ENCODE results near the gene CCDC197.

CCDC197 gene

DNA sequence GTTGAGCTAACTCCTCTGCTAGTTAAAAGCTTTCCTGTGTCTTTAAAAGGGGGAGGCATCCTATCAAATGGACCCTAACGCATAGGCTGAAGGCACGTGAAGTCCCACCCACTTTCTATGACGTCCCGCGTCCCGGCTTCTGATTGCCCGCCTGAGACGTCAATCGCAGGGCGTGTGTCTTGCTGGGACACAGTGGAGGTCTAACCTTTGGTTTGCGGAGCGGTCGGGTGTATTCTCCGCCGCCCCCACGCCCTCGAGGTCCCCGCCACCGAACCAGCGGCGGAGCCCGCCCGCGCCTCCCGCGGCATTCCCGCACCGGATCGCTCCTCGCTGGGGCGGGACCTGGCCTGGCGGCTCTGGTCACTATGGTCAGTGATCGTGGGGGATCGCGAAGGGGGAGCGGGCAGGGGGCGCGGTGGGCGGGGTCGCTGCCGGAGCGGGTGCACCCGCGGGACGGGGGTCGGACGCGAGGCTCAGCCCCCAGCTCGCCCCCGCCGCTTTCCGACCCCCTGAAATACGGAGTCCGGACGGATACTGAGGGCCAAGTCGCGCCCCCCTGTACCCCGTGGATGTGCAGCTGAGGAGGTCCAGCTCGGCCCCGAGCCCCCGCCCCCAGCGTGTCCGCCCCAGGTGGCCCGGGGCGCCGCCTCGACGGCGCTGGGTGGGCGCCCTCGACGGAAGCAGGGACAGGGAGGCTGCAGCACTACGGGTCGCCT, 29.2 kb downstream of the CCDC197 start, which contains the start of gene OTUB2:
Gene OTUB2 (plus strand): TSS at position 168 of the 716 bp plus-strand sequence. CDS start 198 bp downstream, at position 366.
- peak within 1 kb of the TSS; percentile 75 for H2AFZ ChIP-seq (ENCODE audit: low read depth)
- no peak within 1 kb of the TSS for H3K27ac ChIP-seq

GRCh38 chr14:94026889-94027469, 29.9 kb downstream of the CCDC197 start:
- no peaks in the 10 kb centered on the region for H4K20me1 ChIP-seq (ENCODE audit: insufficient read depth)
- H3K4me1 ChIP-seq (ENCODE audit: low read depth, poor library complexity, severe bottlenecking) = peaks cover 15% of the 10 kb centered on the region
- no peaks in the 10 kb centered on the region for H3K79me2 ChIP-seq (ENCODE audit: insufficient read depth, low read depth)
- H3K9ac ChIP-seq = peak overlapping the region; percentile 39; the same call in 1 of the 2 replicates
- H3K27me3 ChIP-seq (ENCODE audit: insufficient read depth, low read depth) = no peaks in the 10 kb centered on the region
- no peaks in the 10 kb centered on the region for H3K36me3 ChIP-seq (ENCODE audit: insufficient read depth)
- H3K27ac ChIP-seq = no peak overlapping the region
- H3K4me3 ChIP-seq (IDR thresholded peaks at IDR 0.05; ENCODE audit: insufficient read depth, low read depth, low read length) = no peak overlapping the region
- H3K4me2 ChIP-seq = peak overlapping the region; percentile 39
- H2AFZ ChIP-seq (ENCODE audit: low read depth) = peak overlapping the region; percentile 75; the same call in 1 of the 2 replicates
- TF ChIP-seq, protein P1, sequence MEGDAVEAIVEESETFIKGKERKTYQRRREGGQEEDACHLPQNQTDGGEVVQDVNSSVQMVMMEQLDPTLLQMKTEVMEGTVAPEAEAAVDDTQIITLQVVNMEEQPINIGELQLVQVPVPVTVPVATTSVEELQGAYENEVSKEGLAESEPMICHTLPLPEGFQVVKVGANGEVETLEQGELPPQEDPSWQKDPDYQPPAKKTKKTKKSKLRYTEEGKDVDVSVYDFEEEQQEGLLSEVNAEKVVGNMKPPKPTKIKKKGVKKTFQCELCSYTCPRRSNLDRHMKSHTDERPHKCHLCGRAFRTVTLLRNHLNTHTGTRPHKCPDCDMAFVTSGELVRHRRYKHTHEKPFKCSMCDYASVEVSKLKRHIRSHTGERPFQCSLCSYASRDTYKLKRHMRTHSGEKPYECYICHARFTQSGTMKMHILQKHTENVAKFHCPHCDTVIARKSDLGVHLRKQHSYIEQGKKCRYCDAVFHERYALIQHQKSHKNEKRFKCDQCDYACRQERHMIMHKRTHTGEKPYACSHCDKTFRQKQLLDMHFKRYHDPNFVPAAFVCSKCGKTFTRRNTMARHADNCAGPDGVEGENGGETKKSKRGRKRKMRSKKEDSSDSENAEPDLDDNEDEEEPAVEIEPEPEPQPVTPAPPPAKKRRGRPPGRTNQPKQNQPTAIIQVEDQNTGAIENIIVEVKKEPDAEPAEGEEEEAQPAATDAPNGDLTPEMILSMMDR (conservative IDR thresholded peaks at IDR 0.05; ENCODE audit: low read depth, low read length) = no peak

More for the DNA sequence above, 29.2 kb downstream of the CCDC197 start, which contains the start of gene OTUB2:
- peaks cover 22% of the 10 kb centered on the region for H3K4me1 ChIP-seq (ENCODE audit: low read depth, poor library complexity, severe bottlenecking)
- peak within 1 kb of the TSS; percentile 39; the same call in 1 of the 2 replicates for H3K9ac ChIP-seq
- no peak within 1 kb of the TSS for H3K4me3 ChIP-seq (IDR thresholded peaks at IDR 0.05; ENCODE audit: insufficient read depth, low read depth, low read length)
- H4K20me1 ChIP-seq (ENCODE audit: insufficient read depth) = no peaks in the 10 kb centered on the region
- no peaks in the 10 kb centered on the region for H3K27me3 ChIP-seq (ENCODE audit: insufficient read depth, low read depth)
- TF ChIP-seq, protein P1 (conservative IDR thresholded peaks at IDR 0.05; ENCODE audit: low read depth, low read length) = no peak
- H3K36me3 ChIP-seq (ENCODE audit: insufficient read depth) = no peaks in the 10 kb centered on the region
- no peaks in the 10 kb centered on the region for H3K79me2 ChIP-seq (ENCODE audit: insufficient read depth, low read depth)
- H3K4me2 ChIP-seq = peak within 1 kb of the TSS; percentile 41

GRCh38 chr14:94027566-94028449, 30.7 kb downstream of the CCDC197 start:
- H3K27me3 ChIP-seq (ENCODE audit: insufficient read depth, low read depth) = no peaks in the 10 kb centered on the region
- H3K4me2 ChIP-seq = no peak overlapping the region
- peaks cover 7% of the 10 kb centered on the region for H3K4me1 ChIP-seq (ENCODE audit: low read depth, poor library complexity, severe bottlenecking)
- no peak overlapping the region for H3K4me3 ChIP-seq (IDR thresholded peaks at IDR 0.05; ENCODE audit: insufficient read depth, low read depth, low read length)
- TF ChIP-seq, protein P1 (conservative IDR thresholded peaks at IDR 0.05; ENCODE audit: low read depth, low read length) = no peak
- no peak overlapping the region for H2AFZ ChIP-seq (ENCODE audit: low read depth)
- no peaks in the 10 kb centered on the region for H3K36me3 ChIP-seq (ENCODE audit: insufficient read depth)
- no peaks in the 10 kb centered on the region for H4K20me1 ChIP-seq (ENCODE audit: insufficient read depth)
- no peak overlapping the region for H3K9ac ChIP-seq
- no peak overlapping the region for H3K27ac ChIP-seq
- no peaks in the 10 kb centered on the region for H3K79me2 ChIP-seq (ENCODE audit: insufficient read depth, low read depth)

- no peak overlapping the region for H3K4me3 ChIP-seq (IDR thresholded peaks at IDR 0.05; ENCODE audit: insufficient read depth, low read depth, low read length)
- H4K20me1 ChIP-seq (ENCODE audit: insufficient read depth) = no peaks in the 10 kb centered on the region
- H2AFZ ChIP-seq (ENCODE audit: low read depth) = no peak overlapping the region
- peaks cover 3% of the 10 kb centered on the region for H3K4me1 ChIP-seq (ENCODE audit: low read depth, poor library complexity, severe bottlenecking)
- no peaks in the 10 kb centered on the region for H3K27me3 ChIP-seq (ENCODE audit: insufficient read depth, low read depth)
- H3K27ac ChIP-seq = no peak overlapping the region
- H3K79me2 ChIP-seq (ENCODE audit: insufficient read depth, low read depth) = no peaks in the 10 kb centered on the region
- H3K9ac ChIP-seq = no peak overlapping the region
- TF ChIP-seq, protein P1 (conservative IDR thresholded peaks at IDR 0.05; ENCODE audit: low read depth, low read length) = no peak
- H3K36me3 ChIP-seq (ENCODE audit: insufficient read depth) = no peaks in the 10 kb centered on the region
- no peak overlapping the region for H3K4me2 ChIP-seq
Observed at GRCh38 chr14:94028450-94028826, 31.3 kb downstream of the CCDC197 start.

All from KMS-11 (cell line).